K562 (cell line): Measurements from ENCODE around the gene PHLDB3. TPM values are rescaled to one million over a fixed set of nuclear protein-coding genes. Genes with fewer than 3 reads are reported as not detected.

ENCODE experiments used
- ARID1B ChIP-seq: fragments of 450-650 bp; IDR thresholded peaks from 2 replicates; pipeline ENCODE4 v1.6.1; 2016; ENCODE audit warnings: antibody characterized with exemption, mild to moderate bottlenecking, inconsistent platforms
- CSDE1 ChIP-seq, 2 experiments: fragments of 450-650 bp; IDR thresholded peaks; 2 replicates each; pipeline ENCODE4 v1.6.1; 2016; ENCODE audit warnings: mild to moderate bottlenecking in 1 of 2
- DNMT1 ChIP-seq: fragments of 450-650 bp; IDR thresholded peaks from 2 replicates; pipeline ENCODE4 v1.6.1; 2016; ENCODE audit warnings: antibody characterized with exemption, mild to moderate bottlenecking
- DPF2 ChIP-seq: fragments of 450-650 bp; IDR thresholded peaks from 2 replicates; pipeline ENCODE4 v1.6.1; 2016
- GABPB2 ChIP-seq: fragments of 250-450 bp; sonication (Bioruptor Pico); conservative IDR thresholded peaks from 2 replicates; pipeline ENCODE4 v1.5.1; 2021; ENCODE audit warnings: mild to moderate bottlenecking
- HDAC1 ChIP-seq, 2 experiments: fragments of 450-650 bp; IDR thresholded peaks; 2 replicates each; pipeline ENCODE4 v1.6.1; 2016 to 2017; ENCODE audit warnings: inconsistent platforms in 1 of 2, mild to moderate bottlenecking in 1 of 2, moderate library complexity in 1 of 2
- HES1 ChIP-seq: fragments of 450-650 bp; IDR thresholded peaks from 2 replicates; pipeline ENCODE4 v1.6.1; 2016; ENCODE audit warnings: low read depth, mild to moderate bottlenecking, moderate library complexity
- MXI1 ChIP-seq: IDR thresholded peaks from 2 replicates; pipeline ENCODE4 v1.6.1; 2011; ENCODE audit warnings: low read depth, mild to moderate bottlenecking, improper control_type of control experiment, low read length
- NELFE ChIP-seq: IDR thresholded peaks from 2 replicates; pipeline ENCODE4 v1.6.1; 2011; ENCODE audit warnings: mild to moderate bottlenecking; ENCODE audit not compliant: insufficient read depth, insufficient read length
- NR1H2 ChIP-seq: sonication (generic); formaldehyde crosslinking; IDR thresholded peaks from 2 replicates; pipeline ENCODE4 v1.4.0; 2020; ENCODE audit warnings: mild to moderate bottlenecking, missing genetic modification reagents
- NRF1 ChIP-seq, 2 experiments: fragments of 450-650 bp; IDR thresholded peaks in 1 of 2; conservative IDR thresholded peaks in 1 of 2; 2 replicates each; pipeline ENCODE4 v1.6.1; 2014; ENCODE audit warnings: mild to moderate bottlenecking in 2 of 2
- RAD21 ChIP-seq, 2 experiments: fragments of 250-450 bp in 1 of 2; fragments of 450-650 bp in 1 of 2; sonication (Bioruptor Pico) in 1 of 2; formaldehyde crosslinking in 1 of 2; IDR thresholded peaks in 1 of 2; conservative IDR thresholded peaks in 1 of 2; 2 replicates each; pipeline versions ENCODE4 v1.4.0 to v1.8.0; 2020 to 2022; ENCODE audit warnings: mild to moderate bottlenecking in 2 of 2, moderate library complexity in 1 of 2
- RB1 ChIP-seq: fragments of 450-650 bp; IDR thresholded peaks from 2 replicates; pipeline ENCODE4 v1.6.1; 2017; ENCODE audit warnings: low read depth, mild to moderate bottlenecking
- RBM39 ChIP-seq: fragments of 200-400 bp; formaldehyde crosslinking; optimal IDR thresholded peaks from 2 replicates; pipeline ENCODE3; 2018; ENCODE audit warnings: low read depth, low read length
- SETDB1 ChIP-seq: IDR thresholded peaks from one replicate; pipeline ENCODE4 v1.6.1; 2012; ENCODE audit warnings: low read length, control low read depth, inconsistent platforms
- THRAP3 ChIP-seq: fragments of 450-650 bp; IDR thresholded peaks from 2 replicates; pipeline ENCODE4 v1.6.1; 2016; ENCODE audit warnings: mild to moderate bottlenecking, inconsistent platforms, borderline replicate concordance
- TRIM25 ChIP-seq: fragments of 450-650 bp; IDR thresholded peaks from 2 replicates; pipeline ENCODE4 v1.7.0; 2016; ENCODE audit warnings: borderline replicate concordance
- ZBTB17 ChIP-seq: fragments of 450-650 bp; formaldehyde crosslinking; IDR thresholded peaks from 2 replicates; pipeline ENCODE4 v1.4.0; 2020; ENCODE audit warnings: mild to moderate bottlenecking
- ZBTB49 ChIP-seq: sonication (generic); formaldehyde crosslinking; IDR thresholded peaks from 2 replicates; pipeline ENCODE4 v1.8.0; 2022; ENCODE audit warnings: missing genetic modification reagents, mild to moderate bottlenecking, borderline replicate concordance
- ZNF146 ChIP-seq: IDR thresholded peaks from one replicate; pipeline ENCODE4 v1.6.1; 2018; ENCODE audit warnings: missing compliant biosample characterization; ENCODE audit not compliant: unreplicated experiment
- ZNF174 ChIP-seq: fragments of 250-450 bp; sonication (Bioruptor Pico); IDR thresholded peaks from 2 replicates; pipeline ENCODE4 v1.4.0; 2020; ENCODE audit warnings: mild to moderate bottlenecking
- ZNF24 ChIP-seq: fragments of 450-650 bp; IDR thresholded peaks from 2 replicates; pipeline ENCODE4 v1.6.1; 2016
- ZNF408 ChIP-seq: fragments of 250-450 bp; sonication (Bioruptor Pico); IDR thresholded peaks from 2 replicates; pipeline ENCODE4 v1.4.0; 2020; ENCODE audit warnings: low read depth, mild to moderate bottlenecking, moderate library complexity
- ZNF512 ChIP-seq: IDR thresholded peaks from 2 replicates; pipeline ENCODE4 v1.6.1; 2016; ENCODE audit warnings: missing genetic modification characterization, missing compliant biosample characterization
- ZNF76 ChIP-seq: fragments of 250-450 bp; sonication (Bioruptor Pico); IDR thresholded peaks from 2 replicates; pipeline ENCODE4 v1.4.0; 2020; ENCODE audit warnings: mild to moderate bottlenecking, moderate library complexity, borderline replicate concordance
- polyA plus RNA-seq, 8 experiments: library from polyadenylated mRNA; depleted of rRNA in 4 of 8; stranded (reverse) in 5 of 8; unstranded in 3 of 8; fragments of >200 nt; fragmentation: Nextera tagmentation in 2 of 8; fragmentation: Illumina TruSeq in 1 of 8; extraction: Ambion mirVana in 2 of 8; extraction: Trizol in 1 of 8; gene quantifications; 2 replicates each; pipeline versions ENCODE4 v1.2.1 to v1.2.3, GENCODE V29; 2011 to 2014; ENCODE audit warnings: inconsistent platforms in 1 of 8, missing spikeins in 1 of 8
- total RNA-seq, 7 experiments: library from RNA; depleted of rRNA in 6 of 7; stranded (reverse); fragments of >200 nt in 6 of 7; fragmentation: Illumina TruSeq in 2 of 7; extraction: Trizol in 2 of 7; gene quantifications; 2 replicates each; pipeline versions ENCODE4 v1.2.1 to v1.2.3, GENCODE V29; 2011 to 2021; ENCODE audit warnings: low replicate concordance in 1 of 7

The PHLDB3 gene
- total and polyA plus RNA-seq, 9 of the 15 experiments (the other 6 are each of a cell fraction or from before 2014, with no cell fraction given): 0.04 to 23.5 (median 3.9) TPM

GRCh38 chr19:43474986-43475705 lies 29.4 kb downstream of the PHLDB3 start (continued):
- no peak for TF ChIP-seq RAD21 (CRISPR knock-in tag; conservative IDR thresholded peaks at IDR 0.05 in 1 of 2, IDR thresholded peaks at IDR 0.05 in 1 of 2)
- TF ChIP-seq ZNF174 (CRISPR knock-in tag): no peak
- TF ChIP-seq THRAP3: no peak
- no peak for TF ChIP-seq NELFE
- no peak for TF ChIP-seq HDAC1 (IDR thresholded peaks at IDR 0.05)
- no peak for TF ChIP-seq NR1H2 (CRISPR knock-in tag)
- TF ChIP-seq CSDE1 (IDR thresholded peaks at IDR 0.05): no peak; a peak in 1 of 4 replicates
- TF ChIP-seq ZBTB49: no peak
- TF ChIP-seq NRF1 (conservative IDR thresholded peaks at IDR 0.05 in 1 of 2, IDR thresholded peaks at IDR 0.05 in 1 of 2): peak; percentile 87 to 89
- no peak; the same call in 1 of the 2 replicates for TF ChIP-seq RB1
- TF ChIP-seq ZNF76 (CRISPR knock-in tag): no peak
- TF ChIP-seq SETDB1: no peak
- no peak for TF ChIP-seq GABPB2 (CRISPR knock-in tag)
- no peak for TF ChIP-seq TRIM25
- TF ChIP-seq RBM39: no peak
- no peak for TF ChIP-seq ZNF24
- TF ChIP-seq DNMT1: no peak
- no peak for TF ChIP-seq ZNF408 (CRISPR knock-in tag)
- no peak for TF ChIP-seq ZNF512 (tag)
- TF ChIP-seq ZBTB17 (CRISPR knock-in tag): no peak
- no peak for TF ChIP-seq ZNF146 (CRISPR knock-in tag)
- TF ChIP-seq MXI1: no peak
- no peak for TF ChIP-seq DPF2
- no peak for TF ChIP-seq HES1
- no peak for TF ChIP-seq ARID1B
